Astrocyte (in vitro differentiated cells and primary cell): ENCODE results near the gene CNFN. TPM values are rescaled to one million over a fixed set of nuclear protein-coding genes. Genes with fewer than 3 reads are reported as not detected.

Experiments
- DNase-seq: peaks from one replicate; pipeline ENCODE4 v3.0.0-alpha.2; 2010; ENCODE audit warnings: low read depth
- FAIRE-seq: peaks from 2 replicates; lab custom pipeline; 2011; peaks lifted over from hg19 to GRCh38; lab: Jason Lieb, UNC
- H2AFZ ChIP-seq: 2 replicates; pipeline ENCODE4 v1.6.0; 2012; ENCODE audit warnings: low read depth, low read length, inconsistent platforms
- H3K27ac ChIP-seq: 2 replicates; pipeline ENCODE4 v1.5.1; 2011; ENCODE audit warnings: low read depth, low read length, inconsistent platforms
- H3K27me3 ChIP-seq: 2 replicates; pipeline ENCODE4 v1.6.0; 2011; ENCODE audit warnings: low read length, inconsistent platforms; ENCODE audit not compliant: insufficient read depth
- H3K36me3 ChIP-seq: 2 replicates; pipeline ENCODE4 v1.5.1; 2011; ENCODE audit warnings: low read length, inconsistent platforms; ENCODE audit not compliant: insufficient read depth
- H3K4me1 ChIP-seq: 2 replicates; pipeline ENCODE4 v1.5.1; 2011; ENCODE audit warnings: low read length, inconsistent platforms; ENCODE audit not compliant: insufficient read depth
- H3K4me2 ChIP-seq: 2 replicates; pipeline ENCODE4 v1.6.0; 2012; ENCODE audit warnings: low read length, inconsistent platforms
- H3K4me3 ChIP-seq: 2 replicates; pipeline ENCODE4 v1.5.1; 2011; ENCODE audit warnings: low read depth, mild to moderate bottlenecking, low read length, inconsistent platforms; ENCODE audit not compliant: insufficient read depth
- H3K79me2 ChIP-seq: 2 replicates; pipeline ENCODE4 v1.6.0; 2012; ENCODE audit warnings: mild to moderate bottlenecking, low read length, inconsistent platforms; ENCODE audit not compliant: insufficient read depth
- H3K9ac ChIP-seq: 2 replicates; pipeline ENCODE4 v1.6.0; 2012; ENCODE audit warnings: mild to moderate bottlenecking, low read length, inconsistent platforms
- H3K9me3 ChIP-seq: 2 replicates; pipeline ENCODE4 v1.5.1; 2012; ENCODE audit warnings: low read depth, mild to moderate bottlenecking, low read length, inconsistent platforms; ENCODE audit not compliant: insufficient read depth
- H4K20me1 ChIP-seq: 2 replicates; pipeline ENCODE4 v1.6.0; 2012; ENCODE audit warnings: low read length, inconsistent platforms; ENCODE audit not compliant: insufficient read depth
- H3K27ac Mint-ChIP-seq: one replicate; pipeline ENCODE4 v1.8.0; 2021; ENCODE audit warnings: mild to moderate bottlenecking, mixed read lengths; ENCODE audit not compliant: unreplicated experiment
- H3K27me3 Mint-ChIP-seq: one replicate; pipeline ENCODE4 v1.8.0; 2021; ENCODE audit warnings: low read depth, mixed read lengths; ENCODE audit not compliant: unreplicated experiment
- H3K36me3 Mint-ChIP-seq: one replicate; pipeline ENCODE4 v1.8.0; 2021; ENCODE audit warnings: low read depth, mixed read lengths; ENCODE audit not compliant: unreplicated experiment
- H3K4me1 Mint-ChIP-seq: one replicate; pipeline ENCODE4 v1.8.0; 2021; ENCODE audit warnings: low read depth, mixed read lengths; ENCODE audit not compliant: unreplicated experiment
- H3K4me3 Mint-ChIP-seq: one replicate; pipeline ENCODE4 v1.8.0; 2021; ENCODE audit warnings: mild to moderate bottlenecking, moderate library complexity, mixed read lengths; ENCODE audit not compliant: unreplicated experiment
- H3K9me3 Mint-ChIP-seq: one replicate; pipeline ENCODE4 v1.8.0; 2021; ENCODE audit warnings: mild to moderate bottlenecking, mixed read lengths; ENCODE audit not compliant: unreplicated experiment
- EZH2 ChIP-seq: IDR thresholded peaks from 2 replicates; pipeline ENCODE4 v1.6.1; 2012; ENCODE audit warnings: mild to moderate bottlenecking, low read length, inconsistent platforms; ENCODE audit not compliant: insufficient read depth
- total RNA-seq: library from RNA; stranded (reverse); gene quantifications from 2 replicates; pipeline ENCODE4 v1.2.1, GENCODE V29; 2021
- TF ChIP-seq, protein P1 (sequence below): IDR thresholded peaks from 2 replicates; pipeline ENCODE4 v1.5.1; 2011; ENCODE audit warnings: low read depth, mild to moderate bottlenecking, inconsistent platforms, low read length, moderate library complexity; ENCODE audit not compliant: insufficient read depth

CNFN gene
- total RNA-seq, 1 donor from 2014 or later, result 0.61 TPM

DNA sequence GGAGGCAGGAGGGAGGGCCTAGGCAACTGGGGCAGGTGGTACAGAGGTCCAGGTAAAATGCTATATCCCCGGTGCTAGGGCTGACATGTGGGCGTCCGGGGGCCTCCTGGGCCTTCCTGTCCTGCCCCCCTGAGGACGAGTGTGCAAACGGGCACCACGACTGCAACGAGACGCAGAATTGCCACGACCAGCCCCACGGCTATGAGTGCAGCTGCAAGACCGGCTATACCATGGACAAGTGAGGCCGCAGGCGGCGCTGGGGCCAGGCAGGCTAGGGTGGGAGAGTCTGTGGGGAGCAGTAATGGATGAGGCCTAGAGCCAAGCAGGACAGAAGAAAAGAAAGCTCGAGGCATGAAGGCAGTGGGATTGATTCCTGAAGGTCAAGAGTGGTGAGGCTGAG, 21.3 kb downstream of the CNFN start:
- Mint-ChIP-seq H3K27ac (no peak overlapping the region), H3K4me1 (no peaks in the 10 kb centered on the region), H3K4me3 (no peak overlapping the region), H3K36me3 (peaks cover 41% of the 10 kb centered on the region), H3K27me3 (no peaks in the 10 kb centered on the region), H3K9me3 (peaks cover 6% of the 10 kb centered on the region)
- DNase-seq, result no peak
- Histone ChIP-seq H3K9ac (no peak overlapping the region), H3K27ac (no peak overlapping the region), H3K4me2 (no peak overlapping the region), H4K20me1 (no peaks in the 10 kb centered on the region), H3K79me2 (no peaks in the 10 kb centered on the region), H3K36me3 (peaks cover 2% of the 10 kb centered on the region), H3K9me3 (peaks cover 8% of the 10 kb centered on the region), H3K4me3 (no peak overlapping the region), H2AFZ (no peak overlapping the region), H3K27me3 (no peaks in the 10 kb centered on the region), H3K4me1 (no peaks in the 10 kb centered on the region)
- FAIRE-seq, result no peak
- TF ChIP-seq, protein P1, sequence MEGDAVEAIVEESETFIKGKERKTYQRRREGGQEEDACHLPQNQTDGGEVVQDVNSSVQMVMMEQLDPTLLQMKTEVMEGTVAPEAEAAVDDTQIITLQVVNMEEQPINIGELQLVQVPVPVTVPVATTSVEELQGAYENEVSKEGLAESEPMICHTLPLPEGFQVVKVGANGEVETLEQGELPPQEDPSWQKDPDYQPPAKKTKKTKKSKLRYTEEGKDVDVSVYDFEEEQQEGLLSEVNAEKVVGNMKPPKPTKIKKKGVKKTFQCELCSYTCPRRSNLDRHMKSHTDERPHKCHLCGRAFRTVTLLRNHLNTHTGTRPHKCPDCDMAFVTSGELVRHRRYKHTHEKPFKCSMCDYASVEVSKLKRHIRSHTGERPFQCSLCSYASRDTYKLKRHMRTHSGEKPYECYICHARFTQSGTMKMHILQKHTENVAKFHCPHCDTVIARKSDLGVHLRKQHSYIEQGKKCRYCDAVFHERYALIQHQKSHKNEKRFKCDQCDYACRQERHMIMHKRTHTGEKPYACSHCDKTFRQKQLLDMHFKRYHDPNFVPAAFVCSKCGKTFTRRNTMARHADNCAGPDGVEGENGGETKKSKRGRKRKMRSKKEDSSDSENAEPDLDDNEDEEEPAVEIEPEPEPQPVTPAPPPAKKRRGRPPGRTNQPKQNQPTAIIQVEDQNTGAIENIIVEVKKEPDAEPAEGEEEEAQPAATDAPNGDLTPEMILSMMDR, result no peak
- no peak for TF ChIP-seq EZH2

DNA sequence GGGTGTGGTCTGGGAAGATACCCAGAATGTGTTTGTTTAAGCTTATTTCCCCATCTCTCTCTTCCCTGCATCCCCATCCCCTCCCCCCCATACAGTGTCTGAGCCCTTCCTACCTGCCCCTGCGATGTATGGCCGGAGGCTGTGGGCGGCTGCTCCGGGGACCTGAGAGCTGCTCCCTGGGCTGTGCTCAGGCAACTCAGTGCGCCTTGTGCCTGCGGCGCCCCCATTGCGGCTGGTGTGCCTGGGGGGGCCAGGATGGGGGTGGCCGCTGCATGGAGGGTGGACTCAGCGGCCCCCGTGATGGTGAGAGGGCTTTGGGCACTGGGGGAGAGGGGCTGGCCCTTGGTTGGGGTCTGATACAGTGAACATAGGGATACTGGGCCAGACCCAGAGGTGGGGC, 21.7 kb downstream of the CNFN start:
- H3K27ac ChIP-seq, result no peak overlapping the region
- no peak for DNase-seq
- Mint-ChIP-seq H3K9me3 (peaks cover 6% of the 10 kb centered on the region), H3K27ac (no peak overlapping the region), H3K4me3 (no peak overlapping the region), H3K36me3 (peaks cover 44% of the 10 kb centered on the region), H3K4me1 (no peaks in the 10 kb centered on the region), H3K27me3 (no peaks in the 10 kb centered on the region)
- FAIRE-seq, result no peak
- H3K9me3 ChIP-seq, result peaks cover 9% of the 10 kb centered on the region
- no peak overlapping the region for H3K9ac ChIP-seq
- H3K27me3 ChIP-seq, result no peaks in the 10 kb centered on the region
- no peaks in the 10 kb centered on the region for H3K4me1 ChIP-seq
- H3K79me2 ChIP-seq, result no peaks in the 10 kb centered on the region
- H3K4me3 ChIP-seq, result no peak overlapping the region
- TF ChIP-seq, protein P1, result no peak
- TF ChIP-seq EZH2, result no peak
- H3K4me2 ChIP-seq, result no peak overlapping the region
- H3K36me3 ChIP-seq, result peaks cover 4% of the 10 kb centered on the region
- H4K20me1 ChIP-seq, result no peaks in the 10 kb centered on the region
- H2AFZ ChIP-seq, result no peak overlapping the region

DNA sequence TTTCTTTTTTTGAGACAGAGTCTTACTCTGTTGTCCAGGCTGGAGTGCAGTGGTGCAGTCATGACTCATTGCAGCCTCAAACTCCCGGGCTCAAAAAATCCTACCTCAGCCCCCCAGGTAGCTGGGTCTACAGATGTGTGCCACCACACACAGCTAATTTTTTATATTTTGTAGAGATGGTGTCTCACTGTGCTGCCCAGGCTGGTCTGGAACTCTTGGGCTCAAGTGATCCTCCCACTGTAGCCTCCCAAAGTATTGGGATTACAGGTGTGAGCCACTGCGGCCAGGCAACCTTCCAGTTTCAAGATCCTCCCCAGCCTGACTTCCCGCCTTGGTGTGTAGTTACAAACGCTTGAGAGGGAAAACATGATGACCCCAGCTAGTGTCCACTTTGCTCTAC, 22.2 kb downstream of the CNFN start:
- Mint-ChIP-seq H3K9me3 (peaks cover 6% of the 10 kb centered on the region), H3K27ac (no peak overlapping the region), H3K4me1 (no peaks in the 10 kb centered on the region), H3K36me3 (peaks cover 47% of the 10 kb centered on the region), H3K27me3 (no peaks in the 10 kb centered on the region), H3K4me3 (no peak overlapping the region)
- no peak for FAIRE-seq
- no peaks in the 10 kb centered on the region for H3K79me2 ChIP-seq
- no peak overlapping the region for H2AFZ ChIP-seq
- no peaks in the 10 kb centered on the region for H4K20me1 ChIP-seq
- no peak overlapping the region for H3K4me2 ChIP-seq
- H3K27me3 ChIP-seq, result no peaks in the 10 kb centered on the region
- H3K4me1 ChIP-seq, result no peaks in the 10 kb centered on the region
- DNase-seq, result no peak
- no peak overlapping the region for H3K4me3 ChIP-seq
- no peak overlapping the region for H3K9ac ChIP-seq
- peaks cover 4% of the 10 kb centered on the region for H3K36me3 ChIP-seq
- no peak overlapping the region for H3K27ac ChIP-seq
- TF ChIP-seq, protein P1, result no peak
- TF ChIP-seq EZH2, result no peak
- peaks cover 9% of the 10 kb centered on the region for H3K9me3 ChIP-seq
